Measurements from ENCODE around the gene GRAMD1B.

GRAMD1B gene

GRCh38 chr11:123449436-123449835 is 19.4 kb downstream of the GRAMD1B start:
- Histone ChIP-seq H3K9me3 (ENCODE audit: control insufficient read depth, insufficient read depth, low read length) (no peaks in the 10 kb centered on the region), H3K4me2 (ENCODE audit: low read length) (no peak overlapping the region), H3K4me3 (ENCODE audit: low read length) (no peak overlapping the region), H3K9me2 (replicated peaks; ENCODE audit: control insufficient read depth, low read length) (no peaks in the 10 kb centered on the region), H3K27me3 (ENCODE audit: control insufficient read depth, low read length) (peaks cover 3% of the 10 kb centered on the region; the same call in 1 of the 2 replicates), H3F3A (ENCODE audit: control insufficient read depth, insufficient read depth) (no peaks in the 10 kb centered on the region), H3K4me1 (ENCODE audit: control insufficient read depth, low read length) (no peaks in the 10 kb centered on the region), H3K27ac (ENCODE audit: low read depth, low read length) (no peak overlapping the region), H3K36me3 (ENCODE audit: control insufficient read depth, low read length) (no peaks in the 10 kb centered on the region), H4K20me1 (ENCODE audit: control insufficient read depth, insufficient read depth, low read depth, low read length) (no peaks in the 10 kb centered on the region), H3K79me2 (ENCODE audit: control insufficient read depth, low read length) (no peaks in the 10 kb centered on the region)
- TF ChIP-seq CTCF (IDR thresholded peaks at IDR 0.05; ENCODE audit: low read depth, low read length, poor library complexity, severe bottlenecking), result no peak
- no peak for TF ChIP-seq EZH2phosphoT487 (IDR thresholded peaks at IDR 0.05; ENCODE audit: borderline replicate concordance, low read length)

GRCh38 chr11:123450623-123451022 is 20.6 kb downstream of the GRAMD1B start:
- Histone ChIP-seq H3K27me3 (ENCODE audit: control insufficient read depth, low read length) (peaks cover 3% of the 10 kb centered on the region; the same call in 1 of the 2 replicates), H3K4me2 (ENCODE audit: low read length) (no peak overlapping the region), H3K27ac (ENCODE audit: low read depth, low read length) (no peak overlapping the region), H3K4me3 (ENCODE audit: low read length) (no peak overlapping the region), H3K79me2 (ENCODE audit: control insufficient read depth, low read length) (no peaks in the 10 kb centered on the region), H3K9me3 (ENCODE audit: control insufficient read depth, insufficient read depth, low read length) (no peaks in the 10 kb centered on the region), H4K20me1 (ENCODE audit: control insufficient read depth, insufficient read depth, low read depth, low read length) (no peaks in the 10 kb centered on the region), H3K9me2 (replicated peaks; ENCODE audit: control insufficient read depth, low read length) (no peaks in the 10 kb centered on the region), H3K36me3 (ENCODE audit: control insufficient read depth, low read length) (no peaks in the 10 kb centered on the region), H3K4me1 (ENCODE audit: control insufficient read depth, low read length) (no peaks in the 10 kb centered on the region), H3F3A (ENCODE audit: control insufficient read depth, insufficient read depth) (no peaks in the 10 kb centered on the region)
- TF ChIP-seq CTCF (IDR thresholded peaks at IDR 0.05; ENCODE audit: low read depth, low read length, poor library complexity, severe bottlenecking), result no peak
- no peak for TF ChIP-seq EZH2phosphoT487 (IDR thresholded peaks at IDR 0.05; ENCODE audit: borderline replicate concordance, low read length)

- Histone ChIP-seq H3K27ac (ENCODE audit: low read depth, low read length) (no peak overlapping the region), H3K27me3 (ENCODE audit: control insufficient read depth, low read length) (peaks cover 3% of the 10 kb centered on the region; the same call in 1 of the 2 replicates), H3K9me2 (replicated peaks; ENCODE audit: control insufficient read depth, low read length) (no peaks in the 10 kb centered on the region), H3K4me3 (ENCODE audit: low read length) (no peak overlapping the region), H4K20me1 (ENCODE audit: control insufficient read depth, insufficient read depth, low read depth, low read length) (no peaks in the 10 kb centered on the region), H3K79me2 (ENCODE audit: control insufficient read depth, low read length) (no peaks in the 10 kb centered on the region), H3K9me3 (ENCODE audit: control insufficient read depth, insufficient read depth, low read length) (no peaks in the 10 kb centered on the region), H3K36me3 (ENCODE audit: control insufficient read depth, low read length) (no peaks in the 10 kb centered on the region), H3K4me1 (ENCODE audit: control insufficient read depth, low read length) (no peaks in the 10 kb centered on the region), H3F3A (ENCODE audit: control insufficient read depth, insufficient read depth) (no peaks in the 10 kb centered on the region), H3K4me2 (ENCODE audit: low read length) (no peak overlapping the region)
- no peak for TF ChIP-seq EZH2phosphoT487 (IDR thresholded peaks at IDR 0.05; ENCODE audit: borderline replicate concordance, low read length)
- no peak for TF ChIP-seq CTCF (IDR thresholded peaks at IDR 0.05; ENCODE audit: low read depth, low read length, poor library complexity, severe bottlenecking)
Measured at GRCh38 chr11:123451183-123451781, 21.2 kb downstream of the GRAMD1B start.

Measured in DOHH2 (cell line).